NCI-H2227 (cell line): ENCODE measurements around the gene ANKFY1.
A peak's percentile ranks its signal among the peaks of the same experiment; 100 is the strongest.

Source experiments
- DNase-seq: peaks from one replicate; lab custom pipeline; 2025; ENCODE audit not compliant: unreplicated experiment; lab: John Stamatoyannopoulos, UW

Gene ANKFY1, protein sequence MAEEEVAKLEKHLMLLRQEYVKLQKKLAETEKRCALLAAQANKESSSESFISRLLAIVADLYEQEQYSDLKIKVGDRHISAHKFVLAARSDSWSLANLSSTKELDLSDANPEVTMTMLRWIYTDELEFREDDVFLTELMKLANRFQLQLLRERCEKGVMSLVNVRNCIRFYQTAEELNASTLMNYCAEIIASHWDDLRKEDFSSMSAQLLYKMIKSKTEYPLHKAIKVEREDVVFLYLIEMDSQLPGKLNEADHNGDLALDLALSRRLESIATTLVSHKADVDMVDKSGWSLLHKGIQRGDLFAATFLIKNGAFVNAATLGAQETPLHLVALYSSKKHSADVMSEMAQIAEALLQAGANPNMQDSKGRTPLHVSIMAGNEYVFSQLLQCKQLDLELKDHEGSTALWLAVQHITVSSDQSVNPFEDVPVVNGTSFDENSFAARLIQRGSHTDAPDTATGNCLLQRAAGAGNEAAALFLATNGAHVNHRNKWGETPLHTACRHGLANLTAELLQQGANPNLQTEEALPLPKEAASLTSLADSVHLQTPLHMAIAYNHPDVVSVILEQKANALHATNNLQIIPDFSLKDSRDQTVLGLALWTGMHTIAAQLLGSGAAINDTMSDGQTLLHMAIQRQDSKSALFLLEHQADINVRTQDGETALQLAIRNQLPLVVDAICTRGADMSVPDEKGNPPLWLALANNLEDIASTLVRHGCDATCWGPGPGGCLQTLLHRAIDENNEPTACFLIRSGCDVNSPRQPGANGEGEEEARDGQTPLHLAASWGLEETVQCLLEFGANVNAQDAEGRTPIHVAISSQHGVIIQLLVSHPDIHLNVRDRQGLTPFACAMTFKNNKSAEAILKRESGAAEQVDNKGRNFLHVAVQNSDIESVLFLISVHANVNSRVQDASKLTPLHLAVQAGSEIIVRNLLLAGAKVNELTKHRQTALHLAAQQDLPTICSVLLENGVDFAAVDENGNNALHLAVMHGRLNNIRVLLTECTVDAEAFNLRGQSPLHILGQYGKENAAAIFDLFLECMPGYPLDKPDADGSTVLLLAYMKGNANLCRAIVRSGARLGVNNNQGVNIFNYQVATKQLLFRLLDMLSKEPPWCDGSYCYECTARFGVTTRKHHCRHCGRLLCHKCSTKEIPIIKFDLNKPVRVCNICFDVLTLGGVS

DNA sequence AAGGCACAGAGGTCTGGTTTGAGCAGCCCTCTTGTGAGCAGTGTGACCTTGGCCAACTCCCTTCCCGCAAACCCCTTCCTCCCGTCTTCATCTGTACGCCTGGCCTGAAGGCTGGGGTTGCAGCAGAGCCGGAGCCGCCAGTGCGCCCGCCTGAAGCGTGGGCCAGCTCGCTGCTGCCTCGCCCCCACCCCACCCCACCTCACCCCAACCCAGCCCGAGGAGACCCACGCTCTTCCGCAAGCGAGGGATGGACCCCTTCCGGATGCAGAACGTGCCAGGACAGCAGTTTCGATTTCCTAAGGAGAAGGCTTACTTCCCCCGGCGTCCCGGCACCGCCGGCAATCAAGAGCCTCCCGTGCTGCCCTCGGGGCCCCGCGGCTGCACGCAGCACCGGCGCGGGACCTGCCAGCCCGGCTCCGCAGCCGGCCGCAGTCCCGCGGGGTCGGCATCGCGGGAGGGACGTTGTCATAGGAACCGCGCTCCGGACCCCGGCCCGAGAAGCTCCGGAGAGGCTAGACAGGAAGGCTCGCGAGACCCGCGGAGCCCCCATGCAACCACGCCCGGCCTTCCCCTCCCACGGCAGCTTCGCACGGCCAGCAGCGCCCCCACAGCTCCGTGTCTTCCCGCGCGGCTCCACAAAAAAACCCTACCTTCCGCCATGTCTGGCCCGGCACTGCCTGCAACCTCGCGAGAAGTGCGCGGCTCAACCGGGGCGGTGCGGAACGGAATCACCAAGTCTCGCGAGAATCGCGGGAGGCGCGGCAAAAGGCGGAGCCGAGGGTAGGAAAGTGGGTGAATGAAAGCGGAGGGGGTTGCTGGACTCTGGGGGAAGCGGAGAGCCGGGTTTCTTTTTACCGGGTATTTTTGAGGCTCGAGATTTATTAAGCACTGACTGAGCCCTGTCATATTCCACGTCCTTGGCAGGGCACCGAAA lies at the start of gene ANKFY1:
TSS of gene ANKFY1 (minus strand) at position 698 of the 934 bp plus-strand sequence. CDS start at position 660, 38 bp downstream.
- DNase-seq: peak; percentile 95

- no peak for DNase-seq
These were observed 46.7 kb upstream of the ANKFY1 start for GRCh38 chr17:4310354-4311060.

DNA sequence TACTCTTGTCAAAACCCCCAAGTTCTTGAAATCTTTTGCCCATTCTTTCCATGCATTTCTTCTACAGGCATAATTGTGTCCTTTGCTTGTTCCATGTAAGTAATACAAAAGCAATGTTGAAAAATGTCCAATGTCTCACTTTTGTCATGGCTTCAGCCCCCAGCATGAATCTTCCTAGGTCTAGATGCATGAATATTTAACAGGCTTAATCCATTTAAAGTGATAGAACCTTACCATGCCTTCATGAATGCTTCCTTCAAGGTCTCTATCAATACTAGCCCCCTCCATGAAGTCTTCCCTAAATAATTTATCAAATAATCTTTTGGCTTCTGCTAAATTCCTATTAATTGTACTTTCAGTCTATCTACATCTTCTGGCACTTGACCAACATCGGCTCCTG lies 46.1 kb upstream of the ANKFY1 start:
- DNase-seq: no peak

- no peak for DNase-seq
These were observed 43.6 kb upstream of the ANKFY1 start for GRCh38 chr17:4307179-4307930.

DNA sequence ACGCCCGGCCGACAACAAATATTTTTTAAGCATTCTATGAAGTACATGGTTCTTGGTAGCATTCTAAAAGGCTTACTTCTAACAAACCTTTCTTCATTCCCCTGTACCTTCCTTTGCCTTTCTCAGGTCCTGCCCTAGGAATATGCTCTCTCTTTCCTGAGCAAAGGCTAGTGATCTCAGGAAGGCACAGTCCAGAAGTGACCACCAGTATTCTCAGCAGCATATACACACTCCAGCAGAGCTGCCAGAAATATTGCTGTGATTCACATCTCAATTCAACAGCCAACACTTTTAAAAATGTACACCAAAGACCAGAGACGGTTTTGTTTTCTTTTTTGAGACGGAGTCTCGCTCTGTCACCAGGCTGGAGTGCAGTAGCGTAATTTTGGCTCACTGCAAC lies 41.4 kb upstream of the ANKFY1 start:
- no peak for DNase-seq

DNA sequence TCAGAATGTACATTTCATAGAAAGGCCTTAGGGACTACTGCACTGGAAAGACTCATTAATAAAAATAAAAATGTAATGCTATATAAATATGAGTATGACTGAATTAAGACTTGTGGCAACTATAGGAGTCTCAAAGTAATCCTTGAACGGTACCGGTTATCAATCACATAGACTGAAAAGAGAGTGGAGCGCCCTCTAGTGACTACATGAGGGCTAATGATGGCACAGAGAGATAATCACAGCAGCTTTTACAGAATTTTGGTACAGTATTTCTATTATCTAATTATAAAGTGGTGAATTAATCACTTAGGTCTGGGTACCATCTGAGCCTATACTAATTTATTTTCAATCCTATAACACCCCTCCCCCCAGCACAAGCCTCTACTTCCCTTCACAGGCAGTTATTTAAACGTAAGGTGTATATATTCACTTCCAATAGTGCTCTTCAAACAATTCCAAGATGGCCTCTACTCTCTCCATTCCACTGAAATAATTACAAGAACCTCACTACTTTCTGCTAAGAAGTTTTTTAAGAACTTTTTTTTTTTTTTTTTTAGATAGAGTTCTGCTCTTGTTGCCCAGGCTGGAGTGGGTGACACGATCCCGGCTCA lies 40.7 kb upstream of the ANKFY1 start:
- DNase-seq: peak; percentile 34

- DNase-seq: no peak
These were observed 37.3 kb upstream of the ANKFY1 start for GRCh38 chr17:4301066-4301465.

GRCh38 chr17:4297351-4297750 lies 33.6 kb upstream of the ANKFY1 start:
- no peak for DNase-seq

DNA sequence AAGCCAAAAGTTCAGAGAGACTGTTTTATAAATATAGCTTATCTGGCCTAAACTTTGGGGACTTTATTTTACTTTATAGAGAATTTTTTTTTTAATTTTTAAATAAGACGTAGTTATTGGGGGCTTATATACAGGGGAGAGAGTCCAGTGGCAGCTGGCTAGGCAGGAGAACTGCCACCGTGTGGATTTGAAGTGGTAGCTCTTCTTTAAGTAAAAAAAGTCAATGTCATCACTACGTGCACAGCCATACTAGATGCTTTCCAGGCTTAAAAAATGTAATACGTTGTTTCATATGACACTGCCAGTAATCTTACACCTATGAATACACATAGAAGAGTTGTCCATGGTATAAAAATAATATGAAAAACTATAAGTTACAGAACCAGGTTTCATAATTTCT lies 31.9 kb upstream of the ANKFY1 start:
- DNase-seq: no peak

DNA sequence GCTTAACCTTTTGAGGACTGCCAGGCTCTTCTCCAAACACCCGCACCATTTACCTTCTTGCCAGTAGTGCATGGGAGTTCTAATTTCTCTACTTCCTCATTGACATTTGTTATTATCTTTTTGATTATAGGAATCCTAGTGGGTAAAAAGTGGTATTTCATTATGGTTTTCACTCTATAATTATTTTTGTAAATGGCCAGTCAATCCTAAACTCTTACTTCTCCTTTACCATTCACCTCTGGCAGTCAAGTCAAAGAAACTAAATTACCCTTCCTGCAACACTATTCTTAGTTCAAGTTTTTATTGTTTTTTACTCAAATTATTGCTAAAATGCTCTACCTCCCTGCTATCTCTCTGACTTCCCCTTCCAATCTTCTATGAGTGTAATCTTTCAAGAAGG lies 29.8 kb upstream of the ANKFY1 start:
- no peak for DNase-seq

DNA sequence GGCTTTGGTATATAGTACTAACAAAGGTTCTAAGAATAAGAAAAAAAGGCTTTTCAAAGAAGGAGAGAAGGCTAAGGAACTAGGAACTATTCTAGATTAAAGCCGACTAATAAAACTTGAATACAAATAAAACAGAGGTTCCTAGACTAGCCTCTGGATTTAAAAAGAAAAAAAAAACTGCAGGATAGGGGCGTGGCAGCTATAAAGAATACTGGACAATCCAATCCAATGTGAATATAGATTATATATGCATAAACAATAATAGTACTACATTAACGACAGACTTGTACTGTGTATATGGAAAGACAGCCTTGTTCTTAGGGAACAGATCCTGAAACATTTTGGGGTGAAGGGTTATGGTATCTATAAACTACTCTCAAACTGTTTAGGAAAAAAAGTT lies 23.9 kb upstream of the ANKFY1 start:
- DNase-seq: no peak

DNA sequence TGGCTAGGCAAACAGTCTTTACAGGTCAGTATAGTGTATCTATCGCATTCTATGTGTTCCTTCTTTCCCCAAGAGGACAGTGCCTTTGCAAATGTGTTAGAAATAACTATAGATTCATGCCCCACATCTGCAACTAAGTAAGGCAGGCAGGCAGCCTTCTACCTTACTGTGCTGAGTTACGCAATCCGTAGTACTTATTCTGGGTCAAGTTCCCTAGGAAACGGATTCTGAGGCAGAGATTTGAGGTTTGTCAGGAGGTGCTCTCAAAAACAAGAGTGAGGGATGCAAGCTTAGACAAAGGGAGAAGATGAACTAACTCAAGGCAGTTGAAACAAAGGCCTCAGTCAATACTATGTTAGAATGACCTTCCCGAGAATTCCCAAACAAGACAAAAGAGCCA lies 12.7 kb upstream of the ANKFY1 start:
- DNase-seq: no peak

DNA sequence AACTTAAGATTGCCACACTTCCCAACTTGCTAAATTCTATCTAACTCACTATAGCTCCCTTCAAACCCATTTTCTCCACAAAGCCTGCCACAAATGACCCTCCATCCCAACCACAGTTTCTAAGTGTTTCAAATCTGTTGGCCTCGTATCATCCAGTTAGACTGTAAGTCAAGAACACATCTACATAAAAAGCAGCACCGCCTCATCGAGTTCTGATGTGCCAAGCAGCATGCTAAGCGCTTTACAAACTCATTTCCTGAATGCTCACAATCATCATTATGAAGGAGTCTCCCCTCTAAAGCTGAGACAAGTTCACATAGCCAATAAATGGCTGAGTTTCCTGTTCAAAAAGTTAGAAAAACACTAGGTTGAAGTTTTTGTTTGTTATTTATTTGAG lies 9.2 kb upstream of the ANKFY1 start:
- no peak for DNase-seq

DNA sequence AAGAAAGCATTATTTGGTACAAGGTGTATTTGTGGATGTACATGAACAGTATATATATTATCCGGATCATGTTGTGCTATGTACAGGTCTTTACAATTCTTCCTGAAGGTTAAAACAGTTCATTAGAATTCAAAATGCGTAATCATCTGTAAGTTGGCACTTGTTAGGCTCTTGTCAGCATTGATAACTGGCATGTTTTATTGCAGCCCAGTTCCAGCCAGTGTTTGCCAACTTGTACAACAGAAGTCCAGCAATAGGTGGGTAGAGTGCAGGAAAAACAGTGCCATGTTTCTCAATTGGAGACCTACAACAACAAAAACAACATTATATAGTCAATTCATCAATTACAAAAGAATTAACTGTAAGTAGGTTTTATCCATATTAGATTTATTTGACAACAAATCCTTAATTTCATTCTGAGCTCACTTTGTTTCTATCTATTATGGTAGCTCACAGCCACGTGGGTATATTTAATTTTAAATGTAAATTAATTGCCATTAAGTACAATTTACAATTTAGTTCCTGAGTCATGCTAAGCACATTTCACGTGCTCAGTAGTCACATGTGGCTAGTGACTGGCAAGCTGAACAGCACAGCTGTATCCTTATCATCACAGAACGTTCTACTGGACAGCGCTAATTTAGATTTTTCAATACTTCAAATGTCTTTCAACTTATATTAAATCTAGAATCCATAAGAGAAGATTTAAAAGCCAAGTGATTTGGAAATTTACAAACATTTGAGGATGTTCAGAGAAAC lies 8.6 kb upstream of the ANKFY1 start:
- DNase-seq: no peak

- no peak for DNase-seq
These were observed 7.0 kb upstream of the ANKFY1 start for GRCh38 chr17:4270736-4271135.

GRCh38 chr17:4269915-4270314 lies 6.1 kb upstream of the ANKFY1 start:
- DNase-seq: no peak

- DNase-seq: no peak
These were observed 3.6 kb upstream of the ANKFY1 start for GRCh38 chr17:4267402-4267801.

GRCh38 chr17:4266550-4266949 lies 2.8 kb upstream of the ANKFY1 start:
- DNase-seq: no peak
